ENCODE results near the gene ZNF771. TPM values are rescaled to one million over a fixed set of nuclear protein-coding genes. Genes with fewer than 3 reads are reported as not detected.

The ZNF771 gene
- total and polyA plus RNA-seq, 9 of the 15 experiments (the other 6 are each of a cell fraction or from before 2014, with no cell fraction given) = 1.5 to 12.6 (median 4.4) TPM

GRCh38 chr16:30456302-30456701, 48.9 kb downstream of the ZNF771 start:
- WGBS (ENCODE audit: insufficient coverage, low coverage, missing lambda C conversion rate) = 78% methylated on average over 1 of the region's 1 CpG
- no peaks in the 10 kb centered on the region for H3K27me3 ChIP-seq (ENCODE audit: control insufficient read depth in 2 of 2, insufficient read depth in 2 of 2, low read length in 2 of 2)
- H3K9me3 ChIP-seq (replicated peaks; ENCODE audit: control insufficient read depth, insufficient read depth, low read depth, low read length) = no peaks in the 10 kb centered on the region
- ChIA-PET POLR2A (interaction anchor here (0.6 to 1.1 kb wide), 3 partner anchors 11 to 65 kb away, joined by 3 to 6 read pairs (median 5); partner anchors contain the start of gene SEPHS2), CTCF (ENCODE audit: low intra/inter-chr PET ratio) (no interaction called here)
- no peak overlapping the region; a peak in 1 of 4 replicates for H3K9ac ChIP-seq (ENCODE audit: insufficient read depth in 1 of 2, low read depth in 2 of 2, low read length in 2 of 2)
- no peaks in the 10 kb centered on the region for H3K36me3 ChIP-seq (ENCODE audit: control insufficient read depth, insufficient read depth, low read length)
- FAIRE-seq (no peak), ATAC-seq (no peak), DNase-seq (ENCODE audit: extremely low read depth in 1 of 4, low spot score in 3 of 4) (no peak)
- H3K4me3 ChIP-seq = no peak overlapping the region
- no peak for TF ChIP-seq STAT5A (IDR thresholded peaks at IDR 0.05; ENCODE audit: borderline replicate concordance, low read length)
- BruUV-seq (replicated peaks) = no TSS peak
- H3K4me2 ChIP-seq (ENCODE audit: insufficient read depth, low read length) = no peak overlapping the region
- H3K79me2 ChIP-seq (ENCODE audit: control insufficient read depth, insufficient read depth, low read length) = no peaks in the 10 kb centered on the region
- no peak overlapping the region for H3K27ac ChIP-seq (ENCODE audit: extremely low read depth, low read depth, low read length)
- H3K4me1 ChIP-seq (replicated peaks in 1 of 2; ENCODE audit: control insufficient read depth in 2 of 2, insufficient read depth in 2 of 2, low read length in 2 of 2) = peaks cover 5 to 12% of the 10 kb centered on the region in 2 experiments; a peak in 4 of 5 replicates
- no peak overlapping the region for H2AFZ ChIP-seq (ENCODE audit: low read depth, low read length)
- intact Hi-C loops (cut with micrococcal nuclease) = no loop called here
- H4K20me1 ChIP-seq (replicated peaks; ENCODE audit: control insufficient read depth, insufficient read depth, low read length) = no peaks in the 10 kb centered on the region
- H3K9me1 ChIP-seq (ENCODE audit: control insufficient read depth, insufficient read depth, low read length) = no peaks in the 10 kb centered on the region
- in situ Hi-C loops (cut with MboI) = no loop called here

- H3K36me3 ChIP-seq (ENCODE audit: control insufficient read depth, insufficient read depth, low read length) = no peaks in the 10 kb centered on the region
- no peak overlapping the region; a peak in 1 of 4 replicates for H3K9ac ChIP-seq (ENCODE audit: insufficient read depth in 1 of 2, low read depth in 2 of 2, low read length in 2 of 2)
- 21% methylated on average over 1 of the region's 1 CpG for WGBS (ENCODE audit: insufficient coverage, low coverage, missing lambda C conversion rate)
- ATAC-seq (no peak), DNase-seq (ENCODE audit: extremely low read depth in 1 of 4, low spot score in 3 of 4) (no peak), FAIRE-seq (no peak)
- H3K9me1 ChIP-seq (ENCODE audit: control insufficient read depth, insufficient read depth, low read length) = no peaks in the 10 kb centered on the region
- H2AFZ ChIP-seq (ENCODE audit: low read depth, low read length) = no peak overlapping the region
- H3K9me3 ChIP-seq (replicated peaks; ENCODE audit: control insufficient read depth, insufficient read depth, low read depth, low read length) = no peaks in the 10 kb centered on the region
- no peaks in the 10 kb centered on the region for H4K20me1 ChIP-seq (replicated peaks; ENCODE audit: control insufficient read depth, insufficient read depth, low read length)
- peaks cover 5 to 12% of the 10 kb centered on the region in 2 experiments; a peak in 4 of 5 replicates for H3K4me1 ChIP-seq (replicated peaks in 1 of 2; ENCODE audit: control insufficient read depth in 2 of 2, insufficient read depth in 2 of 2, low read length in 2 of 2)
- no peak overlapping the region for H3K4me2 ChIP-seq (ENCODE audit: insufficient read depth, low read length)
- in situ Hi-C loops (cut with MboI) (no loop called here), intact Hi-C loops (cut with micrococcal nuclease) (no loop called here)
- no peaks in the 10 kb centered on the region for H3K27me3 ChIP-seq (ENCODE audit: control insufficient read depth in 2 of 2, insufficient read depth in 2 of 2, low read length in 2 of 2)
- no peaks in the 10 kb centered on the region for H3K79me2 ChIP-seq (ENCODE audit: control insufficient read depth, insufficient read depth, low read length)
- H3K27ac ChIP-seq (ENCODE audit: extremely low read depth, low read depth, low read length) = no peak overlapping the region
- no TSS peak for BruUV-seq (replicated peaks)
- CTCF ChIA-PET (ENCODE audit: low intra/inter-chr PET ratio) = no interaction called here
- POLR2A ChIA-PET = interaction anchor here (1.1 kb wide), 1 partner anchor 12 kb away, joined by 6 read pairs; the partner anchor contains the start of gene SEPHS2
- no peak overlapping the region for H3K4me3 ChIP-seq
- TF ChIP-seq MCM2 (IDR thresholded peaks at IDR 0.05; ENCODE audit: low read depth) (no peak), ZNF444 (CRISPR knock-in tag; IDR thresholded peaks at IDR 0.05) (no peak), ZNF766 (CRISPR knock-in tag; conservative IDR thresholded peaks at IDR 0.05) (no peak), NR2C1 (IDR thresholded peaks at IDR 0.05) (no peak), NR2C1 (tag; IDR thresholded peaks at IDR 0.05) (no peak), ZNF280B (CRISPR knock-in tag; IDR thresholded peaks at IDR 0.05) (no peak), ZBTB43 (CRISPR knock-in tag; IDR thresholded peaks at IDR 0.05) (no peak), TEAD2 (tag; IDR thresholded peaks at IDR 0.05) (no peak), KAT2B (IDR thresholded peaks at IDR 0.05; ENCODE audit: low read depth, low read length) (no peak), NR4A1 (CRISPR knock-in tag; IDR thresholded peaks at IDR 0.05) (no peak), NR4A1 (tag; IDR thresholded peaks at IDR 0.05) (no peak)
- TF ChIP-seq, protein P1, sequence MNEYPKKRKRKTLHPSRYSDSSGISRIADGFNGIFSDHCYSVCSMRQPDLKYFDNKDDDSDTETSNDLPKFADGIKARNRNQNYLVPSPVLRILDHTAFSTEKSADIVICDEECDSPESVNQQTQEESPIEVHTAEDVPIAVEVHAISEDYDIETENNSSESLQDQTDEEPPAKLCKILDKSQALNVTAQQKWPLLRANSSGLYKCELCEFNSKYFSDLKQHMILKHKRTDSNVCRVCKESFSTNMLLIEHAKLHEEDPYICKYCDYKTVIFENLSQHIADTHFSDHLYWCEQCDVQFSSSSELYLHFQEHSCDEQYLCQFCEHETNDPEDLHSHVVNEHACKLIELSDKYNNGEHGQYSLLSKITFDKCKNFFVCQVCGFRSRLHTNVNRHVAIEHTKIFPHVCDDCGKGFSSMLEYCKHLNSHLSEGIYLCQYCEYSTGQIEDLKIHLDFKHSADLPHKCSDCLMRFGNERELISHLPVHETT (CRISPR knock-in tag; conservative IDR thresholded peaks at IDR 0.05 in 1 of 2, IDR thresholded peaks at IDR 0.05 in 1 of 2) = no peak
Measured at GRCh38 chr16:30457256-30457655, 49.9 kb downstream of the ZNF771 start.

Data from K562 (cell line).